Measurements from ENCODE around the gene CCDC90B.

CCDC90B gene

DNA sequence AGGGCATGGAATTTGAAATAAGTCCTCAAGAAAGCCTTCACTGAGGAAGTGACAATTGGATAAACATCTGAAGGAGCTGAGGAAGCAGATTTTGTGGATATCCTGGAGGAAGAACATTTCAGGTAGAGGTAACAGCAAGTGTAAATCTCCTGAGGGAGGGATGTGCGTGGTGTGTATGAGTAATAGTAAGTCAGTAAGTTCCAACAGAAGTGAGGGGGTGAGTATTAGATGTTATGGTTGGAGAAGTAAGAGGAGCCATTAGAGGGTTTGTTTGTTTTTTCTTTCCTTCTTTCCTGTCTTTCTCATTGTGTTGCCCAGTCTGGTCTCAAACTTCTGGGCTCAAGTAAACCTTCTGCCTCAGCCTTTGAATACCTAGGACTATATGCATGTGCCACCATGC, 63.7 kb downstream of the CCDC90B start:
- DNase-seq, result no peak

DNA sequence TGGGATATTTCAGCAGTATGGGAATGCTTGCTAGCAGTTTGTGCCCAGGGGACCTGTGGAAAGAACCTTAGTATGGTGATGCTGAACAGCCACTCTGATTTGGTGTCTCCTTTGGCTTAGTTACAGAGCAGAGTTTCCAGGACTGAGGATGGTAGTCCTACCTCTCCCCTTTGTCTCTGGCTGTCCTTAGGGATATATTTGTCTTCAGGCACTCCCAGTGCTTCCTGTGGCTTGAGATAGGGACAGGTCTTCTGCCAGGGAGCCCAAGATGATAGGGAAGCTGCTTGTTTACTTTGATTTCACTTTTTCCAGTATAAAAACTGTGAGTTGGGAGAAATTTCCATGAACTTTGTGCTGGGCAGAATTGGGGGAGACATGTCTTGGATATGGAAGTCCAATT, 64.5 kb downstream of the CCDC90B start:
- no peak for DNase-seq

DNA sequence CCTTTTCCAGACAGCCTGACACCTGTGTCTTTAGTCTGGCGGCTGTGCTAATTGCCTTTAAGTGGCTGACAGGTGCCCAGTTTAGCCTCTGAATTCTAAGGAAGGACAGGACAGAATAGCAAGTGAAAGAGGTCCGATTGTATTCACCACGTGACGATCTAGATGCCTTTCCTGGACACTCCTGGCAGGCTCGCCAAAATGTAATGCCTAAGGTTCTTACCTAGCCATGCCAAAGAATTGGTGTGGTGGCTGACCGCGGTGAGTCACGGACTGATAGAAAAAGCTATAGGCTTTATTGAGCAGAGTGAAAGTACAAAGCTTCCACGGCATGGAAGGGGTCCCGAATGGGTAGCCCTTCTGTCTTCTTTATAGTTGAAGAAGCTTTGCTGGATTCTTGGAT, 65.9 kb downstream of the CCDC90B start:
- no peak for DNase-seq

DNA sequence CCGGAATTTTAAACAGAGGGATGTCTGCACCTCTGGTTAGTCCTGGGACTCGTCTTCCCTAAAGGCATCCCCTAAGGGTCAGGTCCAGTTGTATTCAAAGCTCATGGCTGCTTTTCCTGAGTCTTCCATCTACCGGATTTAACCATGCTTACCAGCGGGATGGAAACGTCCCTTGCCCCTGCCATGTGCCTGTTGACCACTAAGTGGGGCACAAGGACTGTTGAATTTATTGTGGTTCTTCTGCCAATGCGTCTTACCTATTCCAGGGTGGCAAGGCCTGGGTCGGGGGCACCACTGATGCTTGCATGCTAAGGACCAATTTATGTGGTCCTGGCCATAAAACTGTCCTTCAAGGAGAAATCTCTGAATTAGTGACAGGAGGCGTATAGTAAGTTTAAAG, 67.1 kb downstream of the CCDC90B start:
- no peak for DNase-seq
